ENCODE data around the gene CHN1.

Gene CHN1

DNA sequence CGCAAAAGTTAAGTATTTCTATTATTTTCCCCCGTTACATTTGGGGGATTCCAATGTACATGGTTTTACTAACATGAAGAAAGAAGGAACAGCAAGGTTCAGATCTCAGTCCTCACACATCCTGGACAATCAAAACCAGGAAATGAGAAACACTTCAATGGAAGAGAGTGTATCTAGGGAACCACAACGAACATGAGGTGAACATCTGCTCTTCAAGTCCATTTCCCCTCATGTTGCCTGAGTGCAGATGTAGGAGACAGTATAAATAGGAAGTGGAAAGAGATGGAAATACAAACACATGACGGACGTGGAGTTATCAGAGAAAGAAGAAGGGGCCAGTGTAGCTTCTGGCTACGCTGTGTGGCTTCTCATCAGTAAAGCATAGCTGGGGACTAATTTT, 52.6 kb downstream of the CHN1 start:
- DNase-seq: no peak
- intact Hi-C loops (cut with DNase I): no loop called here

DNA sequence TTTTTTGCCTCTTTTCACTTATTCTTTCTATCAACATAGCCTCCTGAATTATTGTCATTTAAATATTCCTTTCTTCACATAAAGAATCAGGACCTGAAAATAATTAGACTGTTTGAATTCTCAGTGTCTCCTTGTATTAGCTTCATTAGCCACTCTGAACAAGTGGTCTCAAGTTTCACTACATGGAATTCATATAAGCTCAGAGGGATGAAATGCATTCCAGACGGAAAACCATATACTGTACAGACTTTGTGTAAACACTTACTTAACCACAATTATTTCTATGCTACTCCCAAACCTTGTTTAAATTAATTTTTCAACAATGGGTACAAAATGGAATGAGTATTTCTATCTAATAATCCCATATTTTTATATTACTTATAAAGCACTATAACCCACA, 53.4 kb downstream of the CHN1 start:
- intact Hi-C loops (cut with DNase I): no loop called here
- DNase-seq: no peak

DNA sequence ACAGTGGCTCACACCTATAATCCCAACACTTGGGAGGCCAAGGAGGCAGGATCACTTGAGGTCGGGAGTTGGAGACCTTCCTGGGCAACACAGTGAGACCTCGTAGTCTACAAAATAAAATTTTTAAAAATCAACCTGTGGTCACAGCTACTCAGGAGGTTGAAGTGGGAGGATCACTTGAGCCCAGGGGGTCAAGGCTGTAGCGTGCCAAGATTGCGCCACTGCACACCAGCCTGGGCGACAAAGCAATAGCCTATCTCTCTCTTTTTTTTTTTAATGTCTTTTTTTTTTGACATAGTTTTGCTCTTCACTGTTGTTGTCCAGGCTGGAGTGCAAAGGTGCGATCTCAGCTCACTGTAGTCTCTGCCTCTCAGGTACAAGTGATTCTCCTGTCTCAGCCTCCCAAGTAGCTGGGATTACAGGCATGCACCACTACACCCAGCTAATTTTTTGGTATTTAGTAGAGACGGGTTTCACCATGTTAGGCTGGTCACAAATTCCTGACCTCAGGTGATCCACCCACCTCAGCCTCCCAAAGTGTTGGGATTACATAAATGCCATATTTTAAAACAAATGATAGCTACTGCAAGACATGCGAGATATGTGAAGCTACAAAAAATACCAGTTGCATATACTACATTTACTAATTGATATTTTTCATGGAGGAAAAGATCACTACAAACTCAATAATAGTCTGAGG, 55.0 kb downstream of the CHN1 start:
- DNase-seq: no peak
- intact Hi-C loops (cut with DNase I): no loop called here

DNA sequence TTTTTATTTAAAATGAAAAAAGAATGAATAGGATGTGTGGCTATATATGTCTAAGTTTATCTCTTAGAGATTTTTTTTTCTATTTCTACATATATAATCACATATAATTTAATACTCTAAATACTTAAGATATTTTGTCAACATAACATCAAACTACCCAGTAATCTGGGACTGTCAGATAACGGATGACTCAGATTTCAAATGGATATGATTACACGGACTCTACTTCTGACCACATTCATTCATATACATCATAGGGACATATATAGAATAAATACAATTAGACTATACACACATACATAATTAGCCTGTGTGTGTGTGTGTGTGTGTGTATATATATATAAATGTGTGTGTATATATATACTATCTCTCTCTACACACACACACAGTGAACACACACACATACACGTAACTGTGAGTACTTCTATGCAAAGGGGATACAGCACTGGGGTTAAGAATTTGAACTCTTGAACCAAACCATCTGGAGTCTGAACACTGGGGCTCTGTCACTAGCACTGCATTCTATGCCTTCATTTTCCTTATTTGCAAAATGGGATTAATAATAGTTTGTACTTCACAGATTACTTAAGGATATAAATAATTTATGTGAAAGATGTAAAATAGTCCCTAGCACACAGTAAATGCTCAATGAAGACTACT, 59.5 kb downstream of the CHN1 start:
- no peak for DNase-seq
- intact Hi-C loops (cut with DNase I): no loop called here

DNA sequence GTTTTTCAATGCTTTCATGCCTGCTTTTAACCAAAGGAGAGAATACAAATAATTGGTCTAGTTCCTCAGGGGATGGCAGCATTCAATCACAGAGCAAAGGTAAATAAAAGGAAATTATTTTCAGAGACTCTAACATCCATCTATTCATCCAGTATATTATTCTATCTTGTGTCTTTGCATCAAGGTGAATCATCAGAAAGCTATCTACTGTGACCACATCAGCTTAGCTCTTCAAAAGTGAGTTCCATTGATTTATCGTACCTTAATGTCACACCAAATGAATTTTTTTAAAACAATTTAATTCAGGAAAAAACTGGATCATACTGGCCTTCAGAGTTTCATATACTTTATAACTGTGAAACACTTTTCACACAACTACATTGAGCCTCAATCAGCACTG, 66.1 kb downstream of the CHN1 start:
- intact Hi-C loops (cut with DNase I): no loop called here
- no peak for DNase-seq

DNA sequence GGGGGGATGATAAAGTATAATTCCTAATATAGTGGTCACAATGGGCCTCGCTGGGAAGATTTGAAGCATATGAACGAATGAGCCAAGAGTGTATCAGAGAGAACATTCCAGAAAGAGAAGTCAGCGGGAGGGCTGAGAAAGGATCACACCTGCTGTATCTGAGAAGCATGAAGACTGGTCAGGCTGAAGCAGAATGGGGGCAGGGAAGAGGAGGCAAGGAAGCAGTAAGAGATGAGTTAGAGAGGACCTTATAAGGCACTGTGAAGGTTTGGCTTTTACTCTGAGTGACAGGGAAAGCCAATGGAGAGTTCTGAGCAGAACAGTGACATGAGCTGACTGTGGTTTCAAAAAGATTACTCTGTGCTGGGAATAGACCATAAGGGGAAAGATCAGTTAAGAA, 73.5 kb downstream of the CHN1 start:
- DNase-seq: no peak
- intact Hi-C loops (cut with DNase I): no loop called here

DNA sequence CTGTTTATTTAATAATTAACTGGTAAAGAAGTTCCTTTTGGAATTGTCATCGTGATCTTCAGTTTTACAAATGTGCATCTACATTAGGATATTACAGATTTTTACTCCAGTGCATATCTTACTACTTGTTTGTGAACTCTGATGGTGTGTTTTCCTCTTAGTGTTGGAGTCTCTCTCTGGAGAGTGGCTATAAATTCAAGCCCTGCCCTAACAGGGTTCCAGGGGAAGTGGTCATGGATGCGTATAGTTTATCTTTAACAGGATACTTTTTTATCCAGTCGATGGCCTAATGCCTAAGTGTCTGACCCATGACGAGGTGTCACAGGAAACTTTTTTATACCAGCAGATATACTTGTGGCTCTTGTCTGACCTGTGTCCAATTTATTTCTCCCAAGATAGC, 75.4 kb downstream of the CHN1 start:
- intact Hi-C loops (cut with DNase I): no loop called here
- no peak for DNase-seq

DNA sequence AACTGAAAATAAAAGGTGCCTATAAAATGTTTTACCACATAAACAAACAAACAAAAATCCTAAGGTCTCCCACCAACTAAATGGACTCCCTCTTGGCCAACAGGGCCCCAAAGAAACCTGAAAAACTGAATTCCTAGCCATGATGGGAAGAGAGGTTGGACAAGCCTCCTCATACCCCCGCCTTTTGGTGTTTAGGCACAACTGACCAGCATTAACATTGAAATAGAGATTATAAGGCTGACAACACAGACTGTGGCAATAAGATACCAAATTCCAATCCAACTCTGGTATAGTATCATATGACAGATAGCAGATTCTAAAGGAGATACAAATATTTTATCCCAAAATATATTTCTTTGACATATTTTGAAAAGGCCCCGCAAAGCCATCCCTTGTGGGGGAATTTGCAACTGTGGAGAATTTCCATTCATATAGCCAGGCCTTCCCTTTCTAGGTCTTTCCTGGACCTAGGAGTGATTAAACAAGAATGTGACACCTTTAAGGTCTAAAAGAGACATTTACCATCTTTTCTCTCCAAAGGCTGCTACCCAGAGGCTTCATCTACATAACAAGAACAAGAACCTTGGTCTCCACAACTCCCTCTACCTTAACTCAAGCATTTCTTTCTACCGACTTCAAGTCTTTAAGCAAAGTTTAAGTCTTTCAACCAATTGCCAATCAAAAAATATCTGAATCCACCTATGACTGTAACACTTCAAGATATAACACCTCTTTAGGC, 80.0 kb downstream of the CHN1 start:
- no peak for DNase-seq
- intact Hi-C loops (cut with DNase I): no loop called here

DNA sequence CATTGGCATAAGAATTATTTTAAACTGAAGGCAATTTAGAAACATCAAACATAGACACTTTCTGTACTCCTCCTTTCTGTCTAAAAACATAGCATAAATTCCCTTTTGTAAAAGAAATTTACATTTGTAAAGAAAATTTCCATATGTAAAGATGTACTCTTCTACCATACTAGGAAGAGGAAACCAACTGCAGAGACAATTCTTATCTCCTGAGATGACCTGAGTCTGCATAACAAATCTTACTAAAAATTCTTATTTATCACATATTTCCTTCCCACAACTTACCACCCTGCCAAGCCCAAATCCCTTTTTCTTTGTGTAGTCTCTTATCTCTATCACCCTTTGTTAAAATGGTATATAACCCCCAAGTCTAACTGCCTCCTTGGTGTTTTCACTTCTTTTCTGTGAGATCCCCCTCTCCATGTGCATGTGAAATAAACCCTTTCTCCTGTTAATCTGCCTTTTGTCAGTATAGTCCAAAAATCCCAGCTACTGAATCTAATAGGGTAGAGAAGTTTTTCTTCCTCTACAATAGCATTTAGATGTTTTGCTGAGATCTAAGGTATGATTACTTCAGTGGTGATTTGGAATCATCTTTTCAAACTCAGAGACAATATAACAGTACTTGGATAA, 81.0 kb downstream of the CHN1 start:
- intact Hi-C loops (cut with DNase I): no loop called here
- DNase-seq: no peak

DNA sequence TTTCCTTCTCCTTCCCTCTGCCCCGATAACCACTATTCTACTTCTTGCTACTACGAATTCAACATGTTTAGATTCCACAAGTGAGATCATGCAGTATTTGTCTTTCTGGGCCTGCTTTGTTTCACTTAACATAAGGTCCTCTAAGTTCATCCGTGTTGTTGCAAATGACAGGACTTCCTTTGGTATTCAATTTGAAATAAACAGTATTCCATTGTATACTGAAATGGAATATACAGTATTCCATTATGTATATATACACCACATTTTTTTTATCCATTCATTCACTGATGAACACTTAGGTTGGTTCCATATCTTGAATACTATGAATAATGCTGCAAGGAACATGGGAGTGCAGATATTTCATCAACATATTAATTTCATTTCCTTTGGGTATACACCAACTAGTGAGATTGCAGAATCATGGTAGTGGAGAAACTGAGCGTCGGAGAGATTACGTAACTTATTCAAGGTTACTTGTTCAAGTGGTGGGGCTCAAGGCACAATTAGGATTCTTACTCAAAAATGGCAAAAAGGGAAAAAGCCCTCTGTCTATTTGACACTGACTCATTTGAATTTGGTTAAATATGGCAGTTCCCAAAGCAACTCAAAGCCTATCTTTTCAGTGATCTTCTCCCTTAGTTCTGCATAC, 85.1 kb downstream of the CHN1 start:
- intact Hi-C loops (cut with DNase I): no loop called here
- DNase-seq: no peak

DNA sequence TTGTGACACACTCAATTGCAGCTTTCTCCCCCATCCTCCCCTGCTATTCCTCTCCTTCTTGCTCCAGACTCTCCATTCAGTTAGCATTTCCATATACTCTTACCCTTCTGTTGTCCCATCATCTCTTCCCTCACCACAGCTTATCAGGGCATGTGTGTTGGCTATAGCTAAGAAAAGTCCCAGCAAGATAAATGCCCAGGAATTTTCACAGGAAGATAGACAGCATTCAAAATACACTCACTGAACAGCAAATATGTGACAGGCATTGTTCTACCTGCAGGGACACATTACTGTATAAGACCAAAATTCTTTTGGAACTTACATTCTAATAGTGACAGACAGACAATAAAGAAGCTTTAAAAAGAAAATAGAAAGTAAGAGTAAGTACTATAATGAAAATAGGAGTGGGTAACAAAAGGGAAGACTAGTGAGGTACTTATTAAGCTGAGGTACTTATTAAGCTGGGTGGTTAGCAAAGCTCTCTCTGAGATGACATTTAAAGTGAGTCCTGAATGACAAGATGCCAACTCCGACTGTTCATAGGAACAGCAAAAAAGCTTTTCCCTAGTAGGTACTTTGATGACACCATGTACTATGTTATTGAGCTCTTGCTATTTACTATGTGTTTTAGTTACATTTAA, 86.2 kb downstream of the CHN1 start:
- DNase-seq: no peak
- intact Hi-C loops (cut with DNase I): no loop called here

DNA sequence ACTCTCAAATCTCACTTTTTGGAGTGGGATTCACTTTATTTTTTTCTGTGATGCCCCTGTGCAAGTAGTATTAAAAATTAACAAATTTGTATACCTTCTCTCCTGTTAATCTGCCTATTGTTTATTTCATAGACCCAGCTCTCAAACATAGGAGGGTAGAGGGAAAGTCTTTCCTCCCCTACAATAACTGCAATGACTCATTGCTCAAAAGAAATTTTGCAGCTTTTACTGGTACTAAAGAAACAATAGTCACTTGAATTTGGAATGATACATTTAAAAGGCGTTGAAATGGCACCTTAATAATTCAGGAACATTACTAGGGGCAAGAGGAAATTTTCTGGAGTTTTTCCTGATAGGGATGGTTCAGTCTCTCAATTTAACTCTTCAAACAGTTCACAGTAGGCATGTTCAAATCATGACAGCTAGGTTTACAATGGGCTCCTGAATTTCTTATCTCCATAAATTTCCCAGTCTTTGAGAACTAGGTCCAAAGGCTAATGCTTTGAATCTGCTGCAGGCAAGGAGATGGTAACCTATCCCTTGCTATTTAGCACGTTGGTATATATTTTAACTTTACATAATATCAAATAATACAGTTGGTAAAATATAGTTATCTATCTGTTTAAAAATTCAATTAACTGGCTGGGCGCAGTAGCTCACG, 88.8 kb downstream of the CHN1 start:
- intact Hi-C loops (cut with DNase I): no loop called here
- DNase-seq: no peak

DNA sequence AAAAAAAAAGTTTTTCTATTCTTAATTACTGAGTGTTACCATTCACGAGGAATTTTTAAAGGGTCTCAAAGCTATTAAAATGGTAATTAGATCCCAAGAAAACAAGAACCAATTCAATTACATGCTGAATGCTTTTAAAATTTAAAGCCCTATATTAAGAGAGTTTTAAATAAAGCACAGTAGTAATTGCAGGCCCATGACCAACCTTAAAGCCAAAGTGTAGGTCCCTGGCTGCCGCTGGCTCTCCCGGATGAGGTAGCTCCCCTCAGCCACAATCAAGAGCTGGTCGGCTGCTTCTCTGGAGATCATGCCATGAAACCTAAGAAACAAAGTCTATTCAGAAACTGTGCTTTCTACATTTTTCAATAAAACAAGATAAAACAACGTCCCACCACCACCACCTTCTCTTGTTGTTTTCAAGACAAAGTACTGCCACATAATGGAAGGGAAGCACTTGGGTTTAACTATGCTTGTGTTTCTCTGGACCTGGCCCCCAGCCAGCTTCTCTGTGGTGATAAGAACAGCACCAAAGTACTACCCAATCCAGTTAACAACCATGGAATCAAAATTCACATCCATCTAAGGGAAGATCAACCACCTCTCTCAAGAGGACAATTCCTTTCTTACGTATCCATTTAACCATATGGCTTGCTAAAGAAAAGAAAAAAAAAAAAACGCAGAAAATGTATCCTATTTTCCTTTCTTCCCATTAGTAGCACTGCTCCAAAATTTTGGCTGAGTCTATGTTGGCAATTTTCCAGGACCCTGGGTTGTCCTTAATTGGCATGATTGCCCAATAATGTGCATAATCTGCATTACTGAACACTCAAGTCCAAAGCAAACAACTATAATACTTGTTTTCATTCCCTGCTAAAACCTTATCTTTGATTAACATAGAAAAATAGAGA, 90.1 kb downstream of the CHN1 start:
- intact Hi-C loops (cut with DNase I): no loop called here
- peak in 11 of 42 donors; percentile 9 to 57 (median 20) for DNase-seq

DNA sequence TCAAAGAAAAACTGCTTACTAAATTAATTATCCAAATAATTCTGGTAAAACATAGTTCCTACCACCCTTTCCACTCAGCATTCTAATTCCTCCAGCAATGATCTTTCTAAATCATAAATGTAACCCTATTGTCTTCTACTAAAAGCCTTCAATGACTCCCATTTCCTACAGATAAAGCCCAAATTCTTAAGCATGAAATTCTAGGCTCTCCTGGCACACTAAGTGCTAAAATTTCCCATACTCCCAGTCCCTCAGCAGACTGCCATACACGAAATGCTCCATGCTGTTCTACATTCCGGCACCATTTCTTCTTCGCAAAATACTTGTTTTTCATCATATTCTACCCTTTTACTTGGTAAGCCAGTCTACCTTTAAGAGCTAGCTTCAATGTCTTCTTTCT, 96.9 kb downstream of the CHN1 start:
- intact Hi-C loops (cut with DNase I): no loop called here
- DNase-seq: no peak

DNA sequence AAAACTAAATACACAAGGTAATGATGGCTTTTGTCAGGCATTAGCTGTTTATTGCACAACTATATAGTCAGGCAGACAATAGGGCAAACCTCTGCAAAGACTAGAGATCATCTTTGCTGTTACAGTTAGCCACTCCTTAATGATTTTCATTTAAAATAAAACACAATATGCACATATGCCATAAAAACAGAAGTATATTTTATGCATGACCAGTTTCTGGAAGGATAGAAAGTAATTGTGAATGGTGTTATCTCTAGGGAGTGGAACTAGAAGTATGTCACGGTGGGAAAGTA, 102.0 kb downstream of the CHN1 start:
- no peak for DNase-seq
- intact Hi-C loops (cut with DNase I): no loop called here

DNA sequence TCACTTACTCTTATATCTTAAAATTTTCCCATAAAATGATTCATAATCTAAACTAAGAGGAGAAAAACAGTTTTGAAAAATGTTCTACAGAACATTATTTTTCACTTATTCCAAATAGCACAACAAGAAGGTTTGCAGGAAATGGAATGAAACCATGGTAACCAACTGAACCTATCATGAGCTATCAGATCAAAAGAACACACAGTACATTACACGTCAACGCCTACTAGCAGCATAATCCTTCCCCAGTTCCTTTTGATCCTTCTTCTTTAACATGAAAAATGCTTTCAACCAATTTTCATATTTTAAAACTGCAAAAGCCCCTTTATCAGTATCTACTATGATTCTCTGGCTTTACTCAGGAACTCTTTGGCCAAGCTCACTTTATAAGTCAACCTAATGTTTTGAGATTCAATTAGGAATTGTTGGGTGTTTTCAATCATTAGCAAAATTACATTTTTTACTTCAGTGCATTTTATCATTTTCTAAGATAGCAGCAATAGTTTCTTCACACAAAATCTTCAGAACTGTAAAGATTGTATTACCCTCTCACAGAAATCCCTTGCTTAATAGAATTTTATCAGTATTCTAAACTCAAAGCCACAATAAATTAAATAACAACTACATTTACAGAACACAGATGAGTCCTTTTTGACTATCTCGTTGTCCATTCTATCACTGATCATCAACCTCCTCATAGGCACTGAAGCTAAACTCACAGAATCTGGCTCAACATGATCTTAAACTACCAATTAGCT, 102.5 kb downstream of the CHN1 start:
- peak in 7 of 42 donors; percentile 16 to 44 (median 25) for DNase-seq
- intact Hi-C loops (cut with DNase I): no loop called here

DNA sequence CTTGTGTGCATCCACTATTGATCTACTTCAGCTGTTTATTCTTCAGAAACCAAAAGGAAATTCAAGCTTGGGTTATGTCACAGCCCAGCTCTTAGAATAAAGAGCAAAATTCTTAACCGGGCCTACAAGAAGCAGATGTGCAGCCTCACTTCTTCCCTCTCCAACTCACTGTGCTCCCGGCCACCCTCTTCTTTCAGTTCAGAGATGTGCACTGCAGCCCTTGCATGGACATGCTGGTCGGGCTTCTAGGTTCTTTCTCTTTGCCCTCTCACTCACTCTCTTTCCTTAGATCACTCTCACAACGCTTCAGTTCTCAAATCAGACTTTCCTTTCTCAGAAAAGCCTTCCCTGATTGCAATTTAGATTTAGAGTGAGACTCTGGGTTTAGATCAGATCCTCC, 104.1 kb downstream of the CHN1 start:
- DNase-seq: peak in 22 of 42 donors; percentile 6 to 65 (median 28)
- intact Hi-C loops (cut with DNase I): no loop called here
